Mucosa of rectum (tissue), 2 donors: ENCODE results near the gene UQCRC2.

ENCODE experiments used
- H3K27ac ChIP-seq, 2 donors: one replicate each; pipeline ENCODE4 v1.7.0; 2013; ENCODE audit warnings: inconsistent platforms in 2 of 2, low read depth in 2 of 2, low read length in 2 of 2
- H3K27me3 ChIP-seq, 2 donors: one replicate each; pipeline ENCODE4 v1.7.0; 2013; ENCODE audit warnings: low read length in 2 of 2; ENCODE audit not compliant: control insufficient read depth in 2 of 2, insufficient read depth in 2 of 2
- H3K36me3 ChIP-seq, 2 donors: one replicate each; pipeline ENCODE4 v1.7.0; 2013; ENCODE audit warnings: low read length in 2 of 2; ENCODE audit not compliant: control insufficient read depth in 2 of 2, insufficient read depth in 2 of 2
- H3K4me1 ChIP-seq, 2 donors: one replicate each; pipeline ENCODE4 v1.7.0; 2013; ENCODE audit warnings: low read length in 2 of 2, mild to moderate bottlenecking in 1 of 2; ENCODE audit not compliant: control insufficient read depth in 2 of 2, insufficient read depth in 2 of 2
- H3K4me3 ChIP-seq, 2 donors: one replicate each; pipeline ENCODE4 v1.7.0; 2013; ENCODE audit warnings: low read length in 2 of 2
- H3K9ac ChIP-seq, 2 donors: one replicate each; pipeline ENCODE4 v1.7.0; 2013; ENCODE audit warnings: low read length in 2 of 2, low read depth in 1 of 2, mild to moderate bottlenecking in 1 of 2
- H3K9me3 ChIP-seq, 2 donors: one replicate each; pipeline ENCODE4 v1.7.0; 2013; ENCODE audit warnings: low read length in 2 of 2; ENCODE audit not compliant: control insufficient read depth in 2 of 2
- donor health status: healthy.
- donor health status: Normal muscosa, but diverticular disease.

Gene UQCRC2

GRCh38 chr16:21980032-21980431 lies 26.9 kb downstream of the UQCRC2 start:
- Histone ChIP-seq H3K9me3 (no peaks in the 10 kb centered on the region), H3K27ac (no peak overlapping the region), H3K9ac (no peak overlapping the region), H3K36me3 (peaks cover 89 to 96% of the 10 kb centered on the region in 2 donors), H3K4me3 (no peak overlapping the region), H3K27me3 (no peaks in the 10 kb centered on the region), H3K4me1 (no peaks in the 10 kb centered on the region)

- H3K4me1 ChIP-seq: no peaks in the 10 kb centered on the region
- H3K4me3 ChIP-seq: no peak overlapping the region
Measured at GRCh38 chr16:21982108-21982507, 28.9 kb downstream of the UQCRC2 start.

GRCh38 chr16:21984062-21984461 lies 30.9 kb downstream of the UQCRC2 start:
- Histone ChIP-seq H3K9me3 (no peaks in the 10 kb centered on the region), H3K9ac (no peak overlapping the region), H3K4me1 (no peaks in the 10 kb centered on the region), H3K4me3 (no peak overlapping the region), H3K36me3 (peaks cover 59 to 70% of the 10 kb centered on the region in 2 donors), H3K27me3 (no peaks in the 10 kb centered on the region), H3K27ac (no peak overlapping the region)

More at GRCh38 chr16:21982108-21982507, 28.9 kb downstream of the UQCRC2 start:
- Histone ChIP-seq H3K36me3 (peaks cover 76 to 89% of the 10 kb centered on the region in 2 donors), H3K27me3 (no peaks in the 10 kb centered on the region), H3K9ac (no peak overlapping the region), H3K27ac (no peak overlapping the region), H3K9me3 (no peaks in the 10 kb centered on the region)

- no peaks in the 10 kb centered on the region for H3K9me3 ChIP-seq
- no peaks in the 10 kb centered on the region for H3K4me1 ChIP-seq
- no peak overlapping the region for H3K9ac ChIP-seq
- H3K36me3 ChIP-seq: peaks cover 44 to 56% of the 10 kb centered on the region in 2 donors
- H3K27me3 ChIP-seq: no peaks in the 10 kb centered on the region
- H3K4me3 ChIP-seq: no peak overlapping the region
- no peak overlapping the region for H3K27ac ChIP-seq
Measured at GRCh38 chr16:21985524-21985923, 32.4 kb downstream of the UQCRC2 start.

GRCh38 chr16:21986692-21987246 lies 33.6 kb downstream of the UQCRC2 start:
- H3K27me3 ChIP-seq: no peaks in the 10 kb centered on the region
- H3K9ac ChIP-seq: no peak overlapping the region
- H3K4me1 ChIP-seq: no peaks in the 10 kb centered on the region
- H3K36me3 ChIP-seq: peaks cover 33 to 43% of the 10 kb centered on the region in 2 donors
- no peak overlapping the region for H3K4me3 ChIP-seq
- H3K27ac ChIP-seq: no peak overlapping the region
- H3K9me3 ChIP-seq: no peaks in the 10 kb centered on the region

GRCh38 chr16:21987498-21987897 lies 34.3 kb downstream of the UQCRC2 start:
- Histone ChIP-seq H3K27ac (no peak overlapping the region), H3K4me3 (no peak overlapping the region), H3K9ac (no peak overlapping the region), H3K4me1 (no peaks in the 10 kb centered on the region), H3K9me3 (no peaks in the 10 kb centered on the region), H3K36me3 (peaks cover 27 to 36% of the 10 kb centered on the region in 2 donors), H3K27me3 (no peaks in the 10 kb centered on the region)

- Histone ChIP-seq H3K27ac (no peak overlapping the region), H3K9me3 (no peaks in the 10 kb centered on the region), H3K9ac (no peak overlapping the region), H3K36me3 (peaks cover 12 to 22% of the 10 kb centered on the region in 2 donors), H3K27me3 (no peaks in the 10 kb centered on the region), H3K4me1 (no peaks in the 10 kb centered on the region), H3K4me3 (no peak overlapping the region)
Measured at GRCh38 chr16:21989133-21989532, 36.0 kb downstream of the UQCRC2 start.

GRCh38 chr16:21989751-21990150 lies 36.6 kb downstream of the UQCRC2 start:
- Histone ChIP-seq H3K27me3 (no peaks in the 10 kb centered on the region), H3K27ac (no peak overlapping the region), H3K4me3 (no peak overlapping the region), H3K9ac (no peak overlapping the region), H3K4me1 (no peaks in the 10 kb centered on the region), H3K36me3 (peaks cover 7 to 16% of the 10 kb centered on the region in 2 donors), H3K9me3 (no peaks in the 10 kb centered on the region)

GRCh38 chr16:21990381-21990944 lies 37.3 kb downstream of the UQCRC2 start:
- Histone ChIP-seq H3K27me3 (no peaks in the 10 kb centered on the region), H3K9me3 (no peaks in the 10 kb centered on the region), H3K4me3 (no peak overlapping the region), H3K9ac (no peak overlapping the region), H3K27ac (no peak overlapping the region), H3K36me3 (peaks cover 4 to 11% of the 10 kb centered on the region in 2 donors), H3K4me1 (no peaks in the 10 kb centered on the region)

- Histone ChIP-seq H3K36me3 (peaks cover 0 to 3% of the 10 kb centered on the region in 2 donors), H3K27me3 (no peaks in the 10 kb centered on the region), H3K4me1 (no peaks in the 10 kb centered on the region), H3K4me3 (no peak overlapping the region), H3K9me3 (no peaks in the 10 kb centered on the region), H3K27ac (no peak overlapping the region), H3K9ac (no peak overlapping the region)
Measured at GRCh38 chr16:21991621-21992020, 38.5 kb downstream of the UQCRC2 start.
